Loucy (cell line): ENCODE measurements around the gene HLA-DOA.

Experiments used
- H2AFZ ChIP-seq: fragments of 200-600 bp; sonication (generic); 2 replicates; pipeline ENCODE4 v1.6.0; 2016; ENCODE audit warnings: antibody characterized with exemption, mild to moderate bottlenecking, low read length, moderate library complexity
- H3F3A ChIP-seq: fragments of 200-600 bp; 2 replicates; pipeline ENCODE4 v1.6.0; 2016; ENCODE audit warnings: antibody characterized with exemption, low read depth, mild to moderate bottlenecking
- H3K27me3 ChIP-seq: fragments of 200-600 bp; sonication (generic); 2 replicates; pipeline ENCODE4 v1.6.1; 2014; ENCODE audit warnings: low read length, mild to moderate bottlenecking; ENCODE audit not compliant: insufficient read depth, poor library complexity, severe bottlenecking
- H3K36me3 ChIP-seq: fragments of 200-600 bp; sonication (generic); 2 replicates; pipeline ENCODE4 v1.6.1; 2016; ENCODE audit warnings: low read length; ENCODE audit not compliant: insufficient read depth
- H3K4me1 ChIP-seq: fragments of 200-600 bp; sonication (generic); 2 replicates; pipeline ENCODE4 v1.5.1; 2014; ENCODE audit warnings: low read length, mild to moderate bottlenecking; ENCODE audit not compliant: insufficient read depth, poor library complexity, severe bottlenecking
- H3K4me2 ChIP-seq: fragments of 200-600 bp; sonication (generic); 2 replicates; pipeline ENCODE4 v1.6.0; 2014; ENCODE audit warnings: antibody characterized with exemption, low read length, low read depth, mild to moderate bottlenecking; ENCODE audit not compliant: poor library complexity, severe bottlenecking
- H3K4me3 ChIP-seq: fragments of 200-600 bp; sonication (generic); 2 replicates; pipeline ENCODE4 v1.5.1; 2014; ENCODE audit warnings: low read length, mild to moderate bottlenecking, mixed read lengths; ENCODE audit not compliant: poor library complexity, severe bottlenecking
- H3K79me2 ChIP-seq: fragments of 200-600 bp; sonication (generic); 2 replicates; pipeline ENCODE4 v1.6.1; 2014; ENCODE audit warnings: low read length; ENCODE audit not compliant: insufficient read depth
- H3K9ac ChIP-seq: fragments of 200-600 bp; sonication (generic); 2 replicates; pipeline ENCODE4 v1.6.0; 2014; ENCODE audit warnings: mild to moderate bottlenecking, low read depth, low read length, moderate library complexity; ENCODE audit not compliant: poor library complexity, severe bottlenecking
- H3K9me2 ChIP-seq: fragments of 200-600 bp; sonication (generic); replicated peaks from 2 replicates; pipeline ENCODE4 v1.6.1; 2016; ENCODE audit warnings: low read depth, low read length, mixed read lengths
- H3K9me3 ChIP-seq: fragments of 200-600 bp; sonication (generic); 2 replicates; pipeline ENCODE4 v1.6.1; 2014; ENCODE audit warnings: mild to moderate bottlenecking, antibody characterized with exemption, low read length, low read depth; ENCODE audit not compliant: insufficient read depth
- H4K20me1 ChIP-seq: fragments of 200-600 bp; sonication (generic); 2 replicates; pipeline ENCODE4 v1.6.0; 2014; ENCODE audit warnings: antibody characterized with exemption, low read length, mild to moderate bottlenecking; ENCODE audit not compliant: insufficient read depth, poor library complexity, severe bottlenecking
- CTCF ChIP-seq: fragments of 200-600 bp; sonication (generic); conservative IDR thresholded peaks from 2 replicates; pipeline ENCODE4 v1.5.1; 2014; ENCODE audit warnings: mild to moderate bottlenecking, antibody characterized with exemption, low read length
- EZH2phosphoT487 ChIP-seq: fragments of 200-600 bp; IDR thresholded peaks from 2 replicates; pipeline ENCODE4 v1.6.1; 2018; ENCODE audit warnings: antibody characterized with exemption, mild to moderate bottlenecking, moderate library complexity, borderline replicate concordance

Gene HLA-DOA

GRCh38 chr6:32977953-32978324 lies 31.5 kb downstream of the HLA-DOA start:
- Histone ChIP-seq H3K4me2 (peak overlapping the region; percentile 93), H3K36me3 (peaks cover 96% of the 10 kb centered on the region), H3K27me3 (peaks cover 15% of the 10 kb centered on the region), H3F3A (peaks cover 40% of the 10 kb centered on the region), H3K4me1 (peaks cover 47% of the 10 kb centered on the region), H3K4me3 (peak overlapping the region; percentile 96), H2AFZ (no peak overlapping the region), H3K9me2 (no peaks in the 10 kb centered on the region), H3K79me2 (peaks cover 84% of the 10 kb centered on the region), H3K9ac (no peak overlapping the region), H3K9me3 (no peaks in the 10 kb centered on the region), H4K20me1 (peaks cover 95% of the 10 kb centered on the region)
- no peak for TF ChIP-seq CTCF
- no peak for TF ChIP-seq EZH2phosphoT487

GRCh38 chr6:32977272-32977952 lies 32.0 kb downstream of the HLA-DOA start:
- no peak for TF ChIP-seq EZH2phosphoT487
- TF ChIP-seq CTCF, result no peak
- H4K20me1 ChIP-seq, result peaks cover 100% of the 10 kb centered on the region
- H3K9me2 ChIP-seq, result no peaks in the 10 kb centered on the region
- peaks cover 35% of the 10 kb centered on the region for H3F3A ChIP-seq
- H2AFZ ChIP-seq, result no peak overlapping the region
- H3K9me3 ChIP-seq, result no peaks in the 10 kb centered on the region
- peaks cover 90% of the 10 kb centered on the region for H3K79me2 ChIP-seq
- peaks cover 47% of the 10 kb centered on the region for H3K4me1 ChIP-seq
- H3K36me3 ChIP-seq, result peaks cover 98% of the 10 kb centered on the region
- peak overlapping the region; percentile 84 for H3K9ac ChIP-seq
- H3K4me2 ChIP-seq, result peak overlapping the region; percentile 93
- peak overlapping the region; percentile 96 for H3K4me3 ChIP-seq
- H3K27me3 ChIP-seq, result peaks cover 20% of the 10 kb centered on the region

GRCh38 chr6:32976334-32977069 lies 32.9 kb downstream of the HLA-DOA start:
- H3F3A ChIP-seq, result peaks cover 27% of the 10 kb centered on the region; the same call in 1 of the 2 replicates

More at GRCh38 chr6:32976334-32977069, 32.9 kb downstream of the HLA-DOA start:
- TF ChIP-seq EZH2phosphoT487 (no peak), CTCF (no peak)
- H3K4me1 ChIP-seq, result peaks cover 47% of the 10 kb centered on the region
- peaks cover 93% of the 10 kb centered on the region for H3K79me2 ChIP-seq
- H3K4me2 ChIP-seq, result peak overlapping the region; percentile 93
- no peaks in the 10 kb centered on the region for H3K9me3 ChIP-seq
- H3K4me3 ChIP-seq, result peak overlapping the region; percentile 96
- H3K36me3 ChIP-seq, result peaks cover 94% of the 10 kb centered on the region
- H3K27me3 ChIP-seq, result peaks cover 25% of the 10 kb centered on the region
- H4K20me1 ChIP-seq, result peaks cover 94% of the 10 kb centered on the region
- peak overlapping the region; percentile 84 for H3K9ac ChIP-seq
- H2AFZ ChIP-seq, result no peak overlapping the region
- no peaks in the 10 kb centered on the region for H3K9me2 ChIP-seq
